HG03565 (cell line): ENCODE data around the gene SYCE3.

ENCODE experiments used
- ATAC-seq: cut with Tn5 transposase; IDR thresholded peaks from one replicate; pipeline ENCODE4 v1.9.1; 2021; ENCODE audit warnings: mild to moderate bottlenecking, moderate library complexity; ENCODE audit not compliant: unreplicated experiment

SYCE3 gene

GRCh38 chr22:50600967-50601668 is 38.4 kb upstream of the SYCE3 start:
- ATAC-seq = no peak

- no peak for ATAC-seq
These were observed 37.8 kb upstream of the SYCE3 start, which contains the start of gene MAPK8IP2 for GRCh38 chr22:50600538-50600937. Gene MAPK8IP2, plus strand, starts transcription at chr22:50600793. Its CDS starts 26 bp downstream, at chr22:50600819.

DNA sequence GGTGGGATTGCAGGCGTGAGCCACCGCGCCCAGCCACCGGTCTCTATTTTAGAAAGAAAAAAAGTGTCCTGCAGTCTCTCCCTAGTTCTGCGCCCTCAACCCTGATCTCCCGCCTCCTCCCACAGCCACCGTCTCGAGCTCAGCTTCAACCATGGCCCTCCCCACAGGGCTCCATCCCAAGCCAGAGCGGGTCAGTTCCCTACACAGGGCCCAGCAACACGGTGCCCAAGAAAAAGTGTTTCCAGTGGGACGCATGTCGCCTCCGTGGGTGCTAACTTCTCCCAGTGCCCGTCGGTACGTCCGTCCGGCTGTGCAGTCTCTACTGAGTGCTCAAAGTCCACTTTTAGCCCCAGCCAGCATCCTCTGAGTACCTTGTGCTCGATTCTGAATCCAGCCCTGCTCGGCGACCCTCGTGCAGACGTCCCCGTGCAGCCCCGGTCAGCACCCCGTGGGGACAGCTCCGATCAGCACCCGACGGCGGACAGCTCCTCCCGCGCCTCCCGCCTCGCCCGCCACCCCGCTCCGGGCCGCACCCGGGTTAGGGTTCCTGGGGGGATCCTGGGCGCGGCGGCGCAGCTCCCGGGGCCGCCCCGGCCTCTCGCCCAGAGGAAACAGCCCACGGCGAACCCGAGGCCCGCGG is 37.2 kb upstream of the SYCE3 start:
- no peak for ATAC-seq

DNA sequence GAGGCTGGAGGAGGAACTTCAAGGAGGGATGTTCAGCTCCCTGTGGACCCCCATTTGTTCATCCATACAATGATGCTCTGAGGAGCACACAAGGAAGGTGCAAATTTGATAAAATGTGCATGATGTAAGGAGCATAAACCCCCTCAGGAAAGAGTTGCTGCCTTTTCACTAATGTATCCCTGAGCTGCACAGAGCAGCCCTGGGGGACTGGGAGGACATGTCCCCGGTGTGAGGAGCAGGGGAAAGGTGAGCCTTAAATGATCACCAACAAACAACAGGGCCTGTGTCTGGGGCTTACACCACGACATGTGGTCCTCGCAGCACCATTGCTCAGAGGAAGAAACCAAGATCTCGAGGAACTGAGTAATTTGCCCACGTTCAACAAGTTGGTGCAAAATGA is 34.4 kb upstream of the SYCE3 start:
- no peak for ATAC-seq

DNA sequence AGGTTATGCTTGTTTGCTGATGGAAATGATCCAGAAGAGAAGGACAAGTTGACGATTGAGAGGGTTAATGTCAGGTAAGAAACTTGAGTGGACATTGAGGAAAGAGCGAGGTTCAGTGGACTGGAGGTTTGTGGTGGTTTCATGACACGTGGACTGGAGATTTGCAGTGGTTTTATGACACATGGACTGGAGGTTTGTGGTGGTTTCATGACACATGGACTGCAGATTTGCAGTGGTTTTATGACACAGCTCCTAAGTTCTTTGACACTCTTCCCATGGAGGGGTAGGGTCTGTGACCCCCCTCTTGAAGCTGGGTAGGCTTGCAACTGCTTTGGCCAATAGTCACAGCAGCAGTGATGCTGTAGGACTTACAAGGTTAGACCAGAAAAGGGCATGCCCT is 32.5 kb upstream of the SYCE3 start:
- no peak for ATAC-seq

GRCh38 chr22:50587407-50587806 is 24.7 kb upstream of the SYCE3 start:
- no peak for ATAC-seq

DNA sequence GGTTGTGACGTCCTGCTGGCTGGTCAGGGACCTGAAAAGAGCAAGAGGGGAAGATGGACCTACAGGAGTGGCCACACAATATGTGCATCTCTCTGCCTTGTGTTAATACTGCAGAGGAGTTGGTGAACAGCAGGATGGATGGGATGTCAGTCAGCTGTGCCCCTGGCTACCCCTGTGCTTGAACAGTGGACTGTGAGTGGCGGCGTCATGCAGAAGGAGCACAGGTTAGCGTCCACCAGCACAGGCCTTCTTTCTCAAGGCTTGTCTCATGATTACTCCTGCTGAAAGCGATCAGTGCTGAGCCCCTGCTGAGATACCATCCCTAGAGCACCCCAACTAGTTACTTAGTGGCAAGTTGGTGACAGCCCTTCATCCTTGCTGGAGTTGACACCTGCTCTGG is 23.7 kb upstream of the SYCE3 start:
- ATAC-seq = no peak

DNA sequence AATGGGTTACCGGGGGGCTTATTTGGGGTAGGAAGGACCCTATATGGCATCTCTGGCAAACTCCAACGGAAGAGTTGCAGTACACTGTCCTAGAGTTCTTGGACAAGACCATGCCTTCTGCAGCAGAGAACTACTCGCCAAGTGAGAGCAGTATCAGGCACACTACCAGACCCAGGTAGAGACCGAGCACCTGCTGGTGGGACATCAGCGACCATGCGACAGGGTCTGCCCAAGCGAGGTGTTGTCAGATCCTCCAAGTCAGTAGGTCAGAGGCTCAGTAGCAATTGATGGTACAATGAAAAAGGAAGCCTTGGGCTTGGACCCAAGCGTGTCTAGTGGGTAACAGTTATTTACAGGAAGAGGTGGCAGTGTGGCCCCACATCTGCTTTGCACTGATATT is 23.1 kb upstream of the SYCE3 start:
- ATAC-seq = no peak

DNA sequence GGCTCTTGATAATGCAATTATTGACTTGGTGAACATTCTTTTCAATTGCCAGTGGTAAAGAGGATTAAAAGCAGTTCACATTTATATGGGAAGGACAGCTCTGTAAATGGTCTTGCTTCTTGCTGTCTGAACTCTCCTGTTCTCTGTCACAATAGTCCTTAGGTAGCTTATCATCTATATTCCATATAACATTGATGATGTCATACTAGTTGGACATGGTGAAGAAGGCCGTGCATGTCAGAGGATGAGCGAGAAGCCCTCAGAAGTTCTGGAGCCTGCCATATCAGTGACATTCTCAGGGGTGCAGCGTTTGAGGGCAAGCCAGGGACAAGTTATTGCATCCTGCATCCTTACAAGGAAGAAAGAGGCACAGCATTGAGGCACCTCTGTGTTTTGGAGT is 22.5 kb upstream of the SYCE3 start:
- no peak for ATAC-seq

GRCh38 chr22:50584106-50585096 is 21.7 kb upstream of the SYCE3 start:
- no peak for ATAC-seq

DNA sequence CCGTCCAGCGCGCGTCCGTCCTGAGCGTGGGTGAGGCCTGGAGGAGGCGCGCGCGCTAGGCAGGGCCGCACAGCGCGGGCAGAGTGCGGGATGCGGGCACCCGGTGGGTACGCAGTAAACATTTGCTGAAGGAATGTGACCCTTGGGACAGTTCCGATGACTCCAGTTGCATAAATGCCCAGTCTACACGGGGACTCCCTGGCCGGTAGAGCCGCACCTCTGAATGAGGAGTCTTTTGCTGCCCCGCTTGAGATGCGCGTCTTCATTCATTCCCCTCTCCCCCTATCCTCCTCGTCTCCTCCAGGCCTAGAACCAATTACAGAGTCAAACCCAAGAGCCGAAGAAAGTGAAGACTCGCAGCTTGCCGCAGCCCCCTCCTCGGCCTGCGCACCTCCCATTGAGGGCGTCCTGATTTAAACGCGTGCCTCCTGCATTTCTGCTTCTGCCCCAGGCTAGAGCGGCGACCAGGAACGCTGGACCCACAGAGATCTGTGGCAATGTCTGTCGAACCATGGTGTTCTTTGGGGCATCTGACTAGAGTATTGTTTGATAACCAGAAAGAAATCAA is 20.7 kb upstream of the SYCE3 start:
- ATAC-seq = peak; percentile 23

GRCh38 chr22:50582493-50583293 is 20.0 kb upstream of the SYCE3 start, which contains the start of gene CHKB:
Gene CHKB, minus strand, starts transcription at chr22:50582849. Its CDS starts 68 bp downstream, at chr22:50582781.
- ATAC-seq = peak; percentile 81

- ATAC-seq = no peak
These were observed 19.3 kb upstream of the SYCE3 start for GRCh38 chr22:50581950-50582492.

DNA sequence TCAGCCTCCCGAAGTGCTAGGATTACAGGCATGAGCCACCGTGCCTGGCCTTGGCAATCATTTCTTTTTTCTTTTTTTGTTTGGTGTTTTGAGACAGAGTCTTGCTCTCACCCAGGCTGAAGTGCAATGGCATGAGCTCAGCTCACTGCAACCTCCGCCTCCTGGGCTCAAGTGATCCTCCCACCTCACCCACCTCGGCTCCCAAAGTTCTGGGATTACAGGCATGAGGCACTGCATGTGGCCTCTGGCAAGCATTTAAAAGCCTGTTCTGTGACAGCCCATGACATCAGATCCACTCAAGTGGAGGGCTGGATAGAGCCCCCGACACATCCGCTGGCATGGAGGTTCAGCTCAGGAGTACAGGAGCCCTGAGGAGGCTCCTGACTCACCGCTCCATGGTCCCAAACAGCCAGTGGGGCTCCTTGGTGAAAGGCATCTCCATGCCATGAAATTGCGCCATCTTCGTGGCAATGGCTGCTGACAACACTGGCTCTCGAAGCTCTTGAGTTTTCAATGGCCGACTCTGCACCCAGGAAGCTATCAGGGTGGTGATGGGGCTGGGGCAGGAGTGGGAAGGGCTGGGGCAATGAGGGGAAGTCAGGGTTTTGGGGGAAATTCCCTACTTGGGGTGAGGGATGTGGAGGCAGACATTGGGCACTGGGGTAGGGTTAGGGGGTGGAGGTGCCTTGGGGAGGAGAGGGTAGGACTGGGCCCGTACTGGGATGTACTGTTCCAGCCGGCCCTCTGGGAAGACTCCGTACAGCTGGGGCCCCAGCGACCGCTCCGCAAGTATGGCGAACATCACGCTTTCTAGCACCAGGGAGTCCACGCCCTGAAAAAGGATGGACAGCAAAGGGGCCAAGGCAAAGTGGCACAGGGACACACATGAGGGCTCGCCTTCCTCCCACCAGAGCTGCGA is 18.6 kb upstream of the SYCE3 start:
- no peak for ATAC-seq

DNA sequence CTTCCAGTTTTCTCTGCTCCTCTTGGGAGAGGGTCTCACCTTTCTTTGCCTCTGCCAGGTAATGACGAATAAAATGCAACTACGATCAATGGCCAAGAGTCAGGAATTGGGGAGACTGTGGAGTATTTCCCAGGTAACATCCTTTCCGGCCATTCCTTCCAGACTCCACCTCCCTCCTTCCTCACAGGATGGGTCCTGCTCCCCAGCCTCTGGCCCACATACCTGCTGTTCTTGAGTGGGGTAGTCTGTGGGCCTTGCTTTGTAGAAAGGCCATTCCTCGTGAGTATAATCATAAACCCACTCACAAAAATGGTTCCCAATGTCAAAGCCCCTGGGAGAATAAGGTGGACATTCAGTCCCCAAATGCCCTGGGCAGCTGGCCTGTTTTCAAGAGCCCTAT is 17.0 kb upstream of the SYCE3 start:
- ATAC-seq = no peak

- no peak for ATAC-seq
These were observed 16.1 kb upstream of the SYCE3 start for GRCh38 chr22:50578776-50579310.

DNA sequence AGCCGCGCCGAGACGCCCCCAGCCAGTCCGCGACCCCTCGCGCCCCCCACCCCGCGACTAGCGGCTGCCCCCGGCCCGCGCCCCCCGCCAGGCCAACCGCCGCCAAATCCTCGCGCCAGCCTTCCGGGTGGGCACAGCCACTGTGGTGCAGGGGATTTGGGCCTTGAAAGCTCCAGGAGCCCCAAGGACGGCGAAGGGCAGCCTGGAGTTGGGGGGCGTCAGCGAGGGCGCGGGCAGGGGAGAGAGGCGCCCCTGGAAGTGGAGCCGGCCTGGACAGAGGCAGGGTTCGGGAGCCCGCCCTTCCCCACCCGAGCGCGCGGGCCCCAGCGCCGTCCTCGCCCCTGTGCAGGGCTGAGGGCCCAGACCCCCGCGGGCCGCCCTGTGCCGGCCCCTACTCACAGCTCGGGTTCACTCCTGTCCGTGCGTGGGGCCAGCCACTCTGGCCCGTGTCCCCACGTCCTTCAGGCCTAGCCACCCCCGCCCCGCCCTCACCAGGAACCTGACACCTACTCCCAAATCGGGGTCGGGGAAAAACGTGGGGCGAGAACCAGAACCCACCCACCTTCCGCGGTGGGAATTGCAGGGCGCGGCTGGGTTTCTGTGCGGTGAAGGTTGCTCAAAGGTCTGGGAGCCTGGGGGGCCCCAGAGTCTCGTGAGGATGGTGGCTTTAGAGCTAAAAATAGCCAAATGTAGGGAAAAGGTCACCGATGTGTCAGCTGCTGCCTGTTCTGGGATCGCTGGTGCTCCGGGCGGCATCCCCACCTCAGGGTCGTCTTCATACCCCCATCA is 15.5 kb upstream of the SYCE3 start, which contains the start of gene CPT1B:
CPT1B (minus strand) TSS at position 441 of the 789 bp plus-strand sequence. CDS start 512 bp downstream, outside the sequence.
- no peak for ATAC-seq

DNA sequence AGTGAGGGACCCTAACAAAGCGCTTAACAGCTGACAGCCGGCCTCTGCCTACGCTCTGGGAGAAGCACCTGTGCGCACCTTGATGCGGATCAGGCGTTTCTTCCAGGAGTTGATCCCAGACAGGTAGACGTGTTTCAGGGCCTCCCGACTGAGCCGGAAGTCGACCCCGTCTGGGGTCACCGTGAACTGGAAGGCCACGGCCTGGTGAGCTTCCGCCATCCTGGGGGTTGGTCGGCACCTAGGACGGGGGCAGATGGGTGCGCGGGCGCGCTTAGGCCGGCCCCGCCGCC is 14.9 kb upstream of the SYCE3 start:
- ATAC-seq = no peak
